SHP77 treated with DMSO at 0.1 percent for 48 hours (cell line): ENCODE data around the gene LMX1A.

Experiments used
- DNase-seq: peaks from one replicate; lab custom pipeline; 2025; lab: John Stamatoyannopoulos, UW

Gene LMX1A

GRCh38 chr1:165162671-165163241 lies 193.8 kb downstream of the LMX1A start:
- peak; percentile 35 for DNase-seq

- DNase-seq = no peak
These were observed 195.4 kb downstream of the LMX1A start for GRCh38 chr1:165161130-165161529.

- DNase-seq = no peak
These were observed 203.3 kb downstream of the LMX1A start for GRCh38 chr1:165153182-165153581.

- peak; percentile 19 for DNase-seq
These were observed 203.8 kb downstream of the LMX1A start for GRCh38 chr1:165152727-165153126.

GRCh38 chr1:165152109-165152508 lies 204.4 kb downstream of the LMX1A start:
- no peak for DNase-seq
